Activated T-helper 17 cell treated with anti-CD3 and anti-CD28 coated beads, Interleukin-2, amount 50 U/mL, for 72 hours (primary cell): ENCODE measurements around the gene TPM4. TPM values are rescaled to one million over a fixed set of nuclear protein-coding genes. Genes with fewer than 3 reads are reported as not detected.
A peak's percentile ranks its signal among the peaks of the same experiment; 100 is the strongest.
"Not testable (repeated sequence)": the region's sequence is repeated elsewhere in the genome, so short reads cannot be mapped to it uniquely, and the experiment has no call there.

ENCODE experiments used
- ATAC-seq: fragments of 150-1000 bp; cut with Tn5 transposase; replicated peaks from 2 replicates; pipeline ENCODE4 v1.10.0; 2021; ENCODE audit warnings: mild to moderate bottlenecking, moderate library complexity
- H3K27ac Mint-ChIP-seq: one replicate; pipeline ENCODE4 v1.8.0; 2022; ENCODE audit warnings: mixed read lengths
- H3K27me3 Mint-ChIP-seq: one replicate; pipeline ENCODE4 v1.8.0; 2022; ENCODE audit warnings: mixed read lengths
- H3K36me3 Mint-ChIP-seq: one replicate; pipeline ENCODE4 v1.8.0; 2022; ENCODE audit warnings: low read depth, mild to moderate bottlenecking, mixed read lengths
- H3K4me1 Mint-ChIP-seq: one replicate; pipeline ENCODE4 v1.8.0; 2022; ENCODE audit warnings: mixed read lengths
- H3K4me3 Mint-ChIP-seq: one replicate; pipeline ENCODE4 v1.8.0; 2022; ENCODE audit warnings: mild to moderate bottlenecking, mixed read lengths
- H3K9me3 Mint-ChIP-seq: one replicate; pipeline ENCODE4 v1.8.0; 2022; ENCODE audit warnings: mixed read lengths
- total RNA-seq, 2 donors: library from RNA; stranded (reverse); gene quantifications; one replicate each; pipeline ENCODE4 v1.2.3, GENCODE V29; 2022

Gene TPM4
- total RNA-seq, 2 donors from 2014 or later: 474 to 660 TPM

- H3K4me1 Mint-ChIP-seq: peaks cover 14% of the 10 kb centered on the region
Measured at GRCh38 chr19:16089010-16089846, 12.9 kb downstream of the TPM4 start.

DNA sequence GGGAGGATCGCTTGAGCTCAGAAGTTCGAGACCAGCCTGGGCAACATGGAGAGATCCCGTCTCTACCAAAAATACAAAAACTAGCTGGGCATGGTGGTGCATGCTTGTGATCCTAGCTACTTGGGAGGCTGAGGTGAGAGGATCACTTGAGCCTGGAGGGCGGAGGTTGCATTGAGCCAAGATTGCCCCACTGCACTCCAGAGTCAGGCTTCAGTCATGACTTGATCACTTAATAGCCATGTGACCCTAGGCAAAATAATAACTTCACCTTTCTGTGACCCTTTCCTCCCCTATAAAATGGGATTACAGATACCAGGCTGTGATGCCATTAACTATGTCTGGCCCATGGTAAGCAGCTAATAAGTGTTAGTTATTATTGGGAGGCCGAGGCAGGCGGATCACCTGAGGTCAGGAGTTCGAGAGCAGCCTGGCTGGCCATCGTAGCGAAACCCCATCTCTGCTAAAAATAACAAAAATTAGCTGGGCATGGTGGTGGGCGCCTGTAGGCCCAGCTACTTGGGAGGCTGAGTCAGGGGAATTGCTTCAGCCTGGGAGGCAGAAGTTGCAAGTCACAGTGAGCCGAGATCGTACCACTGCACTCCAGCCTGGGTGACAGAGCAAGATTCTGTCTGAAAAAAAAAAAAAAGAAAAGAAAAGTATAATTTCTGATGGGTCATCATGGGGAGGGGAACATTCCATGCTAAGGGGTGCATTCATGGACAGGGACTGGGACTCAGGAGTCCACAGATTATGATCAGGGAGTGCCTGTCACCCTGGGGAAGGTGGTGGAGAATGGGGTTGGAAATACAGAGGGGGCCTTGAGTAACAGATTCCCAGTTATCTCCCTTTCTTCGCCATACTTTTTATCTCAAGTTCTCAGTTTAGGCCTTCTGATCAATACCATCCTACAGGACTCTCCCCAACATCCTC lies 15.5 kb downstream of the TPM4 start:
- Mint-ChIP-seq H3K4me1 (peaks cover 8% of the 10 kb centered on the region), H3K27me3 (no peaks in the 10 kb centered on the region), H3K36me3 (peaks cover 100% of the 10 kb centered on the region), H3K27ac (peak overlapping the region; percentile 17), H3K9me3 (no peaks in the 10 kb centered on the region), H3K4me3 (no peak overlapping the region)
- ATAC-seq: no peak

More at GRCh38 chr19:16089010-16089846, 12.9 kb downstream of the TPM4 start:
- H3K27me3 Mint-ChIP-seq: no peaks in the 10 kb centered on the region
- no peak overlapping the region for H3K4me3 Mint-ChIP-seq
- no peaks in the 10 kb centered on the region for H3K9me3 Mint-ChIP-seq
- ATAC-seq: no peak
- H3K36me3 Mint-ChIP-seq: peaks cover 100% of the 10 kb centered on the region
- H3K27ac Mint-ChIP-seq: peak overlapping the region; percentile 70

DNA sequence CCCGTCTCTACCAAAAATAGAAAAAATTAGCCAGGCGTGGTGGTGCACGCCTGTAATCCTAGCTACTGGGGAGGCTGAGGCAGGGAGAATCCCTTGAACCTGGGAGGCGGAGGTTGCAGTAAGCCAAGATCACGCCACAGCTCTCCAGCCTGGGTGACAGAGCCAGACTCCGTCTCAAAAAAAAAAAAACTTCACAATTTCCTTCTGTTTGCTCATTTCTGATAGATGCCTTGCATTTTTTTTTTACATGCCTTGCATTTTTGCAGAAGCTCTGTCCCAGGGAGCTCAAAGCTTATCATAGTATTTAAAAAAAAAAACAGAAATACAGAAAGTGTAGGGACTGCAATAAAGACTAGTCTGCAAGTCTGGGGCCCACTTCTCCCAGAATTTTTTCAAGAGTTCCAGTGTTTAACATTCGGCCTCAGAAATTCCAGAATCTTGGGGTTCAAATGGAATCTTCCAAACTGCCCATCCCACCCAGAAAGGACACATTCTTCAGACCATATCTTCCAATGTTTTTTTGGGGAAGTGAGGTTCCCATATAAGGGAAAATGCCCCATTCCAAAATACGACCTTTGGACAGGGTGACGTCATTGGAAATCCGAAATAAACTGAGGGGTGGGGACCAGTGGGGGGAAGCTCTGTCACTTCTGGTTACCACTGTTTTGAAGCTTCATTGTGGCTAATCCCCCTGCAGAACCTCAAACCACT lies 18.2 kb downstream of the TPM4 start:
- Mint-ChIP-seq H3K4me3 (peak overlapping the region; percentile 55), H3K36me3 (peaks cover 100% of the 10 kb centered on the region), H3K9me3 (no peaks in the 10 kb centered on the region), H3K4me1 (peaks cover 8% of the 10 kb centered on the region), H3K27ac (peak overlapping the region; percentile 78), H3K27me3 (no peaks in the 10 kb centered on the region)
- no peak for ATAC-seq

DNA sequence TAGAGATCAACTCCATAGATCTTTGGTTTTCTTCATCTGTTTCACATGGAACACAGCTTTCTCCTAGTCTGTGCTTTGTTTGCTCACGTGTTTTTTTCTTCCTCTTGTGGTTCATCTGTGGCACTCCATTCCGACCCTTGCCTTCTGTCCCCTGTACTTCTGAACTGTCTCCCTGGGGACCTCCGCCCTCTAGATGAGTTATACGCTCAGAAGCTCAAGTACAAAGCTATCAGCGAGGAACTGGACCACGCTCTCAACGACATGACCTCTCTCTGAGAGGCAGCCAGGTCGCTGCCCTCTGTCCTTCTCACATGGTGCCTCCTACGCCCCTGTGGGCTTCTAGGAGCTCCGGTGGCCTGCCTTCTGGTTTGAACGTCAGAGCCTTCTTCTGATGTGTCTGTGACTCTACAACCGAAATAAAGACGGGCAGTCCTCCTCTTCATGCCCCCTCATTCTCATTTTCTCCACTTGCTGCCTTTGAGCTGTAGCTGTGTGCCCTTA lies 18.8 kb downstream of the TPM4 start:
- peak; percentile 85 for ATAC-seq
- peak overlapping the region; percentile 55 for H3K4me3 Mint-ChIP-seq
- H3K9me3 Mint-ChIP-seq: no peaks in the 10 kb centered on the region
- H3K27ac Mint-ChIP-seq: peak overlapping the region; percentile 78
- H3K27me3 Mint-ChIP-seq: no peaks in the 10 kb centered on the region
- H3K36me3 Mint-ChIP-seq: peaks cover 100% of the 10 kb centered on the region
- H3K4me1 Mint-ChIP-seq: peaks cover 8% of the 10 kb centered on the region

- H3K9me3 Mint-ChIP-seq: no peaks in the 10 kb centered on the region
- peaks cover 100% of the 10 kb centered on the region for H3K36me3 Mint-ChIP-seq
- H3K27ac Mint-ChIP-seq: peak overlapping the region; percentile 58
- H3K27me3 Mint-ChIP-seq: no peaks in the 10 kb centered on the region
- H3K4me3 Mint-ChIP-seq: peak overlapping the region; percentile 27
- no peak for ATAC-seq
- peaks cover 8% of the 10 kb centered on the region for H3K4me1 Mint-ChIP-seq
Measured at GRCh38 chr19:16096280-16096855, 20.1 kb downstream of the TPM4 start.

DNA sequence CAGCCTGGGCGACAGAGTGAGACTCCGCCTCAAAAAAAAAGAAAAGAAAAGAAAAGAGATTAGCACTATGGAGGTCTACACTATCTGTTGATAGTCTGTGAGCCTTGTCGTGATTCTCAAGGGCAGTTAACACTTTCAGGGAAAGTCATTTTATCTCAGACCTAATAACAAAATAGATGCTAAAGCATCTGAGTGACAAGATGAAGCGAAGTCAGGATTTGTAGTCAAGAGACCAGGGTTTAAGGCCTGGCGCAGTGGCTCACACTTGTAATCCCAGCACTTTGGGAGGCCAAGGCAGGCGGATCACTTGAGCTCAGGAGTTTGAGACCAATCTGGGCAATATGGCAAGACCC lies 22.1 kb downstream of the TPM4 start:
- Mint-ChIP-seq H3K9me3 (no peaks in the 10 kb centered on the region), H3K4me3 (no peak overlapping the region), H3K36me3 (peaks cover 100% of the 10 kb centered on the region), H3K27ac (peak overlapping the region; percentile 69), H3K4me1 (peaks cover 8% of the 10 kb centered on the region), H3K27me3 (no peaks in the 10 kb centered on the region)
- ATAC-seq: no peak

- Mint-ChIP-seq H3K4me3 (no peak overlapping the region), H3K36me3 (peaks cover 100% of the 10 kb centered on the region), H3K9me3 (no peaks in the 10 kb centered on the region), H3K27ac (no peak overlapping the region), H3K27me3 (no peaks in the 10 kb centered on the region), H3K4me1 (peaks cover 8% of the 10 kb centered on the region)
- no peak for ATAC-seq
Measured at GRCh38 chr19:16098821-16099220, 22.5 kb downstream of the TPM4 start.

DNA sequence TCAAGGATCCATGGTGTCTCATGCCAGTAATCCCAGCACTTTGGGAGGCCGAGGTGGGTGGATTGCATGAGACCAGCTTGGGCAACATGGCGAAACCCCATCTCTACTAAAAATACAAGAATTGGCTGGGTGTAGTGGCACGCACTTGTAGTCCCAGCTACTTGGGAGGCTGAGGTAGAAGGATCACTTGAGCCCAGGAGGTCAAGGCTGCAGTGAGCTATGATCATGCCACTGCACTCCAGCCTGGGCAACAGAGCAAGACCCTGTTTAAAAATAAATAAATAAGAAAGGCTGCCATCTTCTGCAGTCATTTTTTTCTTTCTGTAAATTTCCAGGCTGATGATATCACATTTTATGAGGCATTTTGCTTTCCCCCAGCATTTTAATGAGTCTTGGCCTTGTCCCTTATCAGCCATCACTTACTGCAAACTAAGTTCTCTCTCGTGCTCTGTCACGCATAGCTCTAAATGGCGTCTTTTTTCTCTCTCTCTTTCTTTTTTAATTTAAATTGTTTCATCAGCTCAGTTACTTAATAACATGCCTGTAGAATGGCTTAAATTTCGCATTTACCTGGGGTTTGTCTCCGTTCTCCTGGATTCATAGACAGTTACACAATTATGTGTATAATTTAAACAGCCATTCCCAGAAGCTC lies 23.1 kb downstream of the TPM4 start:
- ATAC-seq, H3K9me3 Mint-ChIP-seq, H3K4me3 Mint-ChIP-seq, H3K4me1 Mint-ChIP-seq, H3K27me3 Mint-ChIP-seq: not testable (repeated sequence)
- Mint-ChIP-seq H3K36me3 (peaks cover 99% of the 10 kb centered on the region), H3K27ac (peak overlapping the region; percentile 56)

DNA sequence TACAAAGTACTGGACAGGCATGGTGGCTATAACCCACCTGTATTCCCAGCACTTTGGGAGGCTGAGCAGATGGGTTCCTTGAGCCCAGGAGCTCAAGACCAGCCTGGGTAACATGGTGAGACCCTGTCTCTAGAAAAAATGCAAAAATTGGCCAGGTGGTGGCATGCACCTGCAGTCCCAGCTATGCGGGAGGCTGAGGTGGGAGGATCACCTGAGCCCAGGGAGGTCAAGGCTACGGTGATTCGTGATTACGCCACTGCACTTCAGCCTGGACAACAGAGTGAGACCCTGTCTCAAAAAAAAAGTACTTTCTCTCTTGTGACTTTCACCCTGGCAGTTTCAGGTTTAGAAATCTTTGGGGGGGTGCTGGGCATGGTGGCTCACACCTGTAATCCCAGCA lies 24.2 kb downstream of the TPM4 start:
- ATAC-seq: no peak
- Mint-ChIP-seq H3K36me3 (peaks cover 98% of the 10 kb centered on the region), H3K4me1 (peaks cover under 1% of the 10 kb centered on the region), H3K9me3 (no peaks in the 10 kb centered on the region), H3K4me3 (no peak overlapping the region), H3K27me3 (no peaks in the 10 kb centered on the region), H3K27ac (no peak overlapping the region)

GRCh38 chr19:16104722-16105121 lies 28.4 kb downstream of the TPM4 start:
- Mint-ChIP-seq H3K4me3 (no peak overlapping the region), H3K27ac (no peak overlapping the region), H3K27me3 (no peaks in the 10 kb centered on the region), H3K4me1 (no peaks in the 10 kb centered on the region), H3K9me3 (no peaks in the 10 kb centered on the region), H3K36me3 (peaks cover 56% of the 10 kb centered on the region)
- no peak for ATAC-seq

DNA sequence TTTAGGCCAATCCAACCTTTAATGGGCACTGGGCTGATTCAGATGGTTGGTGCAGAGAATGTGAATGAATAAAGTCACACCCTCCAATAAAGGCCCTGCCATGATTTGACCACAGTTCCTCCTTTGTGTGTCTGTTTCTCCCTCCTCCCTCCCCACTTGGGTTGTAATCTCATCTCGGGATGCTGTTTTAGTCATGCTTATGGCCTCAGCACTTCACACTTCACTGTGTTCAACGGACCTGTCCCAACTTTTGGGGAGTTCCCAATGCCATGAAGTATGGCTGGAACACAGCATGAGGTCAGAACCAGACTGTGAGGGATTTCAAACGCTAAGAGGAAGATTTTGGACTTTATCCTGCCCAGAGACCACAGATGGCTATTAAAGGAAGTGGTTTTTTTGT lies 29.8 kb downstream of the TPM4 start:
- Mint-ChIP-seq H3K36me3 (peaks cover 44% of the 10 kb centered on the region), H3K4me1 (no peaks in the 10 kb centered on the region), H3K27me3 (no peaks in the 10 kb centered on the region), H3K4me3 (no peak overlapping the region), H3K9me3 (no peaks in the 10 kb centered on the region), H3K27ac (peak overlapping the region; percentile 44)
- peak; percentile 62 for ATAC-seq

DNA sequence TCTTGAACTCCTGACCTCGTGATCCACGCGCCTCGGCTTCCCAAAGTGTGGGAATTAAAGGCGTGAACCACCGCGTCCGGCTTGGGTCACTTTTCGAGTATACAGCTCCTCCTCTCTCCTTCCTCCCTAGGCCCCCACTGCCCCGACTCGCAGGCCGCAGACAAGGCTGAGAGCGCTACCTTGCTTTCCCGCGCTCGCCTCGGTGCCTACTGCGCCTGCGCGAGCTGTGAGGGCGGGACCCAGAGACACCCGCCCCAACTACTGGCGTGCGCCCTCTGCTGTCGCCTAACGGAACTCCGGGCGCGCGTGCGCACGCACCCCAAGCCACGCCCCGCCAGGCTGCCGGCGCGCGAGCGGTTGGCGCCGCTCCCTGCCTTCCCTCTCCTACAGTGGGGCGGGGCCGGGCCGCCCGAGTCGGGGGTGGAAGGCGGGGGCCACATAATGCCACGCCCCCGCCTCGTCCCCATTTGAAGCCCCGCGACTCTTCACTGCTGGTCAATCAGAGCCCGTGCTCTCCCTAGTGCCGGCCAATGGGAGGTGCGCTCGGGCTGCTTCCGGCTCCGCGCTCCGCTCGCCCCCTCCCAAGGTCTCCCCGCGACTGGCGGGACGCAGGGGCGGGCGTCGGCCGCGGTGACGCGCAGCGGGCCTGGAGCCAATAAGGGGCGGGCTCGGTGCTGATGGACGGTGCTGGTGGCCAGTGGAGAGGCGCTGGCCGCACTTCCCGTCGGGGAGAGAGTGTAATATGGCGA lies 35.0 kb downstream of the TPM4 start, which contains the start of gene RAB8A:
TSS of gene RAB8A (plus strand) at position 730 of the 749 bp plus-strand sequence. CDS start at position 743, 13 bp downstream.
- no peaks in the 10 kb centered on the region for H3K9me3 Mint-ChIP-seq
- H3K4me3 Mint-ChIP-seq: peak within 1 kb of the TSS; percentile 92
- peak; percentile 94 for ATAC-seq

More for the DNA sequence above, 35.0 kb downstream of the TPM4 start, which contains the start of gene RAB8A:
- peaks cover 6% of the 10 kb centered on the region for H3K4me1 Mint-ChIP-seq
- H3K27me3 Mint-ChIP-seq: no peaks in the 10 kb centered on the region
- H3K36me3 Mint-ChIP-seq: peaks cover 46% of the 10 kb centered on the region
- peak within 1 kb of the TSS; percentile 94 for H3K27ac Mint-ChIP-seq
